Natural killer cell (primary cell): ENCODE results near the gene DIRAS1. TPM values are rescaled to one million over a fixed set of nuclear protein-coding genes. Genes with fewer than 3 reads are reported as not detected.

Experiments
- ATAC-seq, 3 donors: fragments of 150-1000 bp in 2 of 3; fragments of 200-7000 bp in 1 of 3; cut with Tn5 transposase; 1 replicate in 1 of 3; 2 replicates in 2 of 3; pipeline ENCODE4 v1.10.0; 2021; ENCODE audit warnings: mild to moderate bottlenecking in 2 of 3, moderate library complexity in 2 of 3
- DNase-seq, 2 donors: peaks; one replicate each; pipeline versions ENCODE4 v3.0.0 to v3.0.0-alpha.2; 2013 to 2021; ENCODE audit warnings: mixed read lengths in 1 of 2
- H3K27ac ChIP-seq: one replicate; pipeline ENCODE4 v1.5.1; 2013; ENCODE audit warnings: mild to moderate bottlenecking, low read length
- H3K27me3 ChIP-seq: one replicate; pipeline ENCODE4 v1.6.1; 2013; ENCODE audit warnings: low read length; ENCODE audit not compliant: control insufficient read depth, insufficient read depth
- H3K36me3 ChIP-seq: one replicate; pipeline ENCODE4 v1.6.1; 2013; ENCODE audit warnings: low read length; ENCODE audit not compliant: control insufficient read depth, insufficient read depth
- H3K4me1 ChIP-seq: one replicate; pipeline ENCODE4 v1.6.1; 2013; ENCODE audit warnings: low read length; ENCODE audit not compliant: control insufficient read depth, insufficient read depth
- H3K4me3 ChIP-seq: one replicate; pipeline ENCODE4 v1.5.1; 2013; ENCODE audit warnings: low read length
- H3K9me3 ChIP-seq: one replicate; pipeline ENCODE4 v1.6.1; 2013; ENCODE audit warnings: low read length; ENCODE audit not compliant: control insufficient read depth, insufficient read depth
- H3K27ac Mint-ChIP-seq, 2 donors: one replicate each; pipeline ENCODE4 v1.8.0; 2022; ENCODE audit warnings: mild to moderate bottlenecking in 2 of 2, mixed read lengths in 2 of 2, moderate library complexity in 1 of 2
- H3K27me3 Mint-ChIP-seq, 2 donors: one replicate each; pipeline ENCODE4 v1.8.0; 2022; ENCODE audit warnings: low read depth in 2 of 2, mixed read lengths in 2 of 2
- H3K36me3 Mint-ChIP-seq: one replicate; pipeline ENCODE4 v1.8.0; 2022; ENCODE audit warnings: mixed read lengths
- H3K4me1 Mint-ChIP-seq, 2 donors: one replicate each; pipeline ENCODE4 v1.8.0; 2022; ENCODE audit warnings: mixed read lengths in 2 of 2
- H3K4me3 Mint-ChIP-seq: one replicate; pipeline ENCODE4 v1.8.0; 2022; ENCODE audit warnings: mild to moderate bottlenecking, moderate library complexity, mixed read lengths
- H3K9me3 Mint-ChIP-seq, 2 donors: one replicate each; pipeline ENCODE4 v1.8.0; 2022; ENCODE audit warnings: mixed read lengths in 2 of 2
- WGBS: methylation state at CpG from one replicate; pipeline ENCODE4 v1.1.7; 2013; ENCODE audit warnings: missing lambda C conversion rate; ENCODE audit not compliant: insufficient coverage; 5-methylcytosine and 5-hydroxymethylcytosine counted together
- intact Hi-C: fragments of 100-400 bp; cut with micrococcal nuclease; formaldehyde crosslinking; loops from one replicate; pipeline ENCODE4 v1.14.2; 2022
- total RNA-seq, 4 donors: library from RNA; stranded (reverse); fragments of 120-200 nt in 1 of 4; gene quantifications; one replicate each; pipeline versions ENCODE4 v1.2.3 to v1.2.4, GENCODE V29; 2013 to 2022
- TF ChIP-seq, protein P1 (sequence below): fragments of 200-600 bp; IDR thresholded peaks from one replicate; pipeline ENCODE4 v1.8.0; 2022; ENCODE audit warnings: antibody characterized with exemption

The DIRAS1 gene
- total RNA-seq, 3 donors from 2014 or later (not counting 1 experiment from before 2014, with no cell fraction given): 0.12 to 0.48 (median 0.18) TPM

DNA sequence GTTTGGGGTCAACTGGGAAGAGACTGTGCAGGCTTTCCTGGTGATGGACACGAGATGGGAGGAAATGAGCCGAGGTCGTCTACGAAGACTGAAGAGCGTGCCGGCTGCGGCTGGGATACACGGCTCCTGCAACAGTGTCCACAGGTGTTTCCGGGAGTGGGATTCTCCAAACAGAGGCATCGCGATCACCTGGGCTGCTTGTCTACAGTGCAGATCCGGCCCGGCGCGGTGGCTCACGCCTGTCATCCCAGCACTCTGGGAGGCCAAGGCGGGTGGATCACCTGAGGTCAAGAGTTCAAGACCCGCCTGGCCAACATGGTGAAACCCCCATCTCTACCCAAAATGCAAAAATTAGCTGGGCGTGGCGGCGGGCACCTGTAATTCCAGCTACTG lies 30.3 kb upstream of the DIRAS1 start:
- no peaks in the 10 kb centered on the region for H3K27me3 ChIP-seq
- Mint-ChIP-seq H3K36me3 (no peaks in the 10 kb centered on the region), H3K27me3 (peaks cover 0 to 2% of the 10 kb centered on the region in 2 donors), H3K4me1 (no peaks in the 10 kb centered on the region), H3K4me3 (no peak overlapping the region), H3K9me3 (no peaks in the 10 kb centered on the region), H3K27ac (no peak overlapping the region)
- H3K36me3 ChIP-seq: peaks cover 19% of the 10 kb centered on the region
- H3K4me1 ChIP-seq: peaks cover 7% of the 10 kb centered on the region
- H3K4me3 ChIP-seq: no peak overlapping the region
- TF ChIP-seq, protein P1, sequence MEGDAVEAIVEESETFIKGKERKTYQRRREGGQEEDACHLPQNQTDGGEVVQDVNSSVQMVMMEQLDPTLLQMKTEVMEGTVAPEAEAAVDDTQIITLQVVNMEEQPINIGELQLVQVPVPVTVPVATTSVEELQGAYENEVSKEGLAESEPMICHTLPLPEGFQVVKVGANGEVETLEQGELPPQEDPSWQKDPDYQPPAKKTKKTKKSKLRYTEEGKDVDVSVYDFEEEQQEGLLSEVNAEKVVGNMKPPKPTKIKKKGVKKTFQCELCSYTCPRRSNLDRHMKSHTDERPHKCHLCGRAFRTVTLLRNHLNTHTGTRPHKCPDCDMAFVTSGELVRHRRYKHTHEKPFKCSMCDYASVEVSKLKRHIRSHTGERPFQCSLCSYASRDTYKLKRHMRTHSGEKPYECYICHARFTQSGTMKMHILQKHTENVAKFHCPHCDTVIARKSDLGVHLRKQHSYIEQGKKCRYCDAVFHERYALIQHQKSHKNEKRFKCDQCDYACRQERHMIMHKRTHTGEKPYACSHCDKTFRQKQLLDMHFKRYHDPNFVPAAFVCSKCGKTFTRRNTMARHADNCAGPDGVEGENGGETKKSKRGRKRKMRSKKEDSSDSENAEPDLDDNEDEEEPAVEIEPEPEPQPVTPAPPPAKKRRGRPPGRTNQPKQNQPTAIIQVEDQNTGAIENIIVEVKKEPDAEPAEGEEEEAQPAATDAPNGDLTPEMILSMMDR: no peak
- no peak overlapping the region for H3K27ac ChIP-seq
- no peaks in the 10 kb centered on the region for H3K9me3 ChIP-seq
- intact Hi-C loops: no loop called here
- DNase-seq: no peak
- 95% methylated on average over 21 of the region's 21 CpGs for WGBS
- no peak for ATAC-seq

DNA sequence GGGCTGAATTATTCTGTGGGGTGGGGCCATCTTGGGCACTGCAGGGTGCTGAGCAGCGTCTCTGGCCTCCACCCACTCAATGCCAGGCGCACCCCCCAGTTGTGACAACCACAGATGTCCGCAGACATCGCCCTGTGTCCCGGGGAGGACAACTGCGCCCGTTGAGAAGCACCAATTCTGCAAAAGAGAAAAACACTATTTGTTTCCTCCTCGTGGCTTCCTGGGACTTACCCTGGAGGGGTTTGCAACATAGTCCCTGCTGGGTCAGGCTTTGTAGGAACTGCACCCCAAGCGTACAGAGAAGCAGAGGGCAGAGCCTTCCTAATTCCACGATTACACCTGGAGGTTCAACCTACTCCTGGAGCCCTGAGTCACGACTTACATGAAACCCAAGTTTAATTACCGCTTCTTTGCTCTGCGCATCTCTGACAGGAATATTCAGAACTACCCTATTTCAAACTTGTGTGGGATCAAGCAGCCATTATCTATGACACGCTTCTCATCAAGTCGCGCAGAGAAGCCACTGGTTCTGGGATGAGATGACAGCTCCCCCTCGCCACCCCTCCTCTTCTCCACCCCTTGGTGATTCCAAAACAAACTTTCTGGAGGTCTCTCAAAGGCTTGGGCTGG lies 29.8 kb upstream of the DIRAS1 start:
- Mint-ChIP-seq H3K36me3 (no peaks in the 10 kb centered on the region), H3K27me3 (peaks cover 0 to 2% of the 10 kb centered on the region in 2 donors), H3K4me3 (no peak overlapping the region), H3K9me3 (no peaks in the 10 kb centered on the region), H3K4me1 (no peaks in the 10 kb centered on the region), H3K27ac (no peak overlapping the region)
- 73% methylated on average over 16 of the region's 17 CpGs for WGBS
- no peak overlapping the region for H3K4me3 ChIP-seq
- TF ChIP-seq, protein P1: no peak
- H3K27me3 ChIP-seq: no peaks in the 10 kb centered on the region
- H3K9me3 ChIP-seq: no peaks in the 10 kb centered on the region
- H3K4me1 ChIP-seq: peaks cover 7% of the 10 kb centered on the region
- intact Hi-C loops: no loop called here
- peaks cover 18% of the 10 kb centered on the region for H3K36me3 ChIP-seq
- no peak overlapping the region for H3K27ac ChIP-seq
- ATAC-seq: no peak
- no peak for DNase-seq

DNA sequence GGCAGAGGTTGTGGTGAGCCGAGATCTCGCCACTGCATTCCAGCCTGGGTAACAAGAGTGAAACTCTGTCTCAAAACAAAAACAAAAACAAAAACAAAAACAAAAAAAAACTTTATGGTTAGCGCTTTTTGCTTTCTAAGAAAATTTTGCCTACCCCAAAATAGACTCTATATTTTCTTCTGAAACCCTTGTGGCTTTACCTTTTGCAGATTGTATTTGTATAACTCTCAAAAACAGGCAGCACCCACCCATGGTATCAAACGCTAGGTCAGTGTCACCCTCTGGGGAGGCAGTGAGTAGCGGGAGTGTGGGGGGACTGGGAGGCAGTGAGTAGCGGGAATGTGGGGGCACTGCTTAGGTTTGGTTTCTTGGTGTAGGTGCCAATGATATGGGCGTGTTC lies 26.2 kb upstream of the DIRAS1 start:
- no peak overlapping the region for H3K4me3 Mint-ChIP-seq
- peaks cover 7% of the 10 kb centered on the region for H3K4me1 ChIP-seq
- H3K4me3 ChIP-seq: no peak overlapping the region
- 87% methylated on average over 7 of the region's 7 CpGs for WGBS
- H3K27ac ChIP-seq: no peak overlapping the region
- no peaks in the 10 kb centered on the region for H3K27me3 ChIP-seq
- ATAC-seq (no peak), DNase-seq (no peak)
- H3K27me3 Mint-ChIP-seq: peaks cover 9 to 11% of the 10 kb centered on the region in 2 donors
- no peaks in the 10 kb centered on the region for H3K9me3 Mint-ChIP-seq
- no peaks in the 10 kb centered on the region for H3K36me3 ChIP-seq
- H3K4me1 Mint-ChIP-seq: no peaks in the 10 kb centered on the region
- no peaks in the 10 kb centered on the region for H3K36me3 Mint-ChIP-seq
- TF ChIP-seq, protein P1: no peak
- no peaks in the 10 kb centered on the region for H3K9me3 ChIP-seq
- no peak overlapping the region for H3K27ac Mint-ChIP-seq
- intact Hi-C loops: no loop called here

DNA sequence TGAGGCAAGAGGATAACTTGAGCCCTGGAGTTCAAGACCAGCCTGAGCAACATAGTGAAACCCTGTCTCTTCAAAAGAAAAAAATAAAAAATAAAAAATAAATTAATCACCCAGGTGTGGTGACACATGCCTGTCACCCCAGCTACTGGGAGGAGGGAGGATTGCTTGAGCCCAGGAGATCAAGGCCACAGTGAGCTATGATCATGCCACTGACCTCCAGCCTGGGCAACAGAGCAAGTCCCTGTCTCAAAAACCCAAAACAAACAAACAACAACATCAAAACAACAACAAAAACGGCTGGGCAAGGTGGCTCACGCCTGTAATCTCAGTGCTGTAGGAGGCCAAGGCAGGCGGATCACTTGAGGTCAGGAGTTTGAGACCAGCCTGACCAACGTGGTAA lies 22.9 kb upstream of the DIRAS1 start:
- H3K9me3 Mint-ChIP-seq: no peaks in the 10 kb centered on the region
- intact Hi-C loops: no loop called here
- ATAC-seq (no peak), DNase-seq (no peak)
- TF ChIP-seq, protein P1: no peak
- H3K27me3 Mint-ChIP-seq: peaks cover 13 to 17% of the 10 kb centered on the region in 2 donors
- H3K27ac Mint-ChIP-seq: no peak overlapping the region
- Histone ChIP-seq H3K9me3 (no peaks in the 10 kb centered on the region), H3K4me1 (peaks cover 14% of the 10 kb centered on the region), H3K27me3 (no peaks in the 10 kb centered on the region), H3K36me3 (no peaks in the 10 kb centered on the region), H3K4me3 (no peak overlapping the region), H3K27ac (no peak overlapping the region)
- no peak overlapping the region for H3K4me3 Mint-ChIP-seq
- peaks cover 9% of the 10 kb centered on the region in 2 donors for H3K4me1 Mint-ChIP-seq
- H3K36me3 Mint-ChIP-seq: no peaks in the 10 kb centered on the region
- 42% methylated on average over 4 of the region's 4 CpGs for WGBS
